Body of pancreas (tissue), 4 donors: ENCODE results near the gene PEAK1.

Experiments
- CTCF ChIP-seq, 7 experiments: fragments of 450-650 bp in 4 of 7; fragments of 200-600 bp in 3 of 7; sonication (generic) in 3 of 7; IDR thresholded peaks; one replicate each; pipeline ENCODE4 v1.5.1; 2016 to 2019; ENCODE audit warnings: antibody characterized with exemption in 7 of 7
- POLR2A ChIP-seq, 3 donors: fragments of 450-650 bp; IDR thresholded peaks; one replicate each; pipeline ENCODE4 v1.6.1; 2016; ENCODE audit warnings: antibody characterized with exemption in 3 of 3, mild to moderate bottlenecking in 2 of 3

DNA sequence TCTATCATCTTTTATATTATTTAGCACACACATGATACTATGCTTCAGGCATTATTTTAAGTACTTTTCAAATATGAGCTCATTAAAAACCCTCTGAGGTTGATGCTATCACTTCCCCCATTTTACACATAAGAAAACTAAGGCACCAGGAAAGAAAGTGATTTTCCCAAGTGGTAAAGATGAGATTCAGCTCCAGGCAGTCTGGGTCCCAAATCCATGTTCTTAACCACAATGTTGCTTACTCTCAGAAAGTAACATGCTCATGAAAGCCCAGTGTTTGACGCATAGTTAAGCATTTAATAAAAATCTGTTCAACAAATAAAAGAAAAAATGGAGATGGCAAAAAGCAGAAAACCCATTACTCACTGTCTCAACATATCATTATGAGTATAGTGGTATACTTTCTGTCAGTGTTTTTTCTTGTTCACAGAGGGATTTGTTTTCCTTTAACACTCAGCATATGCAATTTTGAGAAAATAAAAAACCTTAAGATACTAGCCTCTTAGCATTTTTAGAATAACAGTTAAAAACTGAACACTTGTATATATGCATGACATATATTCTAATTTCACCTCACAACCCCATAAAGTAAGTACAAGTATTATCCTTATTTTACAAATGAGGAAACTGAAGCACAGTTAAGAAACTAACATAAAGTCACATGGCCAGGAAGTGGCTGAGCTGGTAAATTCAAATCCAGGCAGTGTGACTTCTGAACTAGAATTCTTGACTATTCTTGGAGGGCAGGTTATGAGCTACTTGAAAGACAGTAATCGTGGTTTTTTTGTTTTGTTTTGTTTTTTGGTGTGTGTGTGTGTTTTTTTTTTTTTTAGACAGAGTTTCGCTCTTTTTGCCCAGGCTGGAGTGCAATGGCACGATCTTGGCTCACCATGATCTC lies 10.4 kb downstream of the PEAK1 start:
- TF ChIP-seq CTCF (IDR thresholded peaks at IDR 0.05) (no peak), POLR2A (IDR thresholded peaks at IDR 0.05) (no peak)
